Medulla oblongata (tissue), 1 donor: ENCODE data around the gene AGAP1.

Source experiments
- DNase-seq: peaks from one replicate; pipeline ENCODE4 v3.0.0-alpha.2; 2015; ENCODE audit errors: extremely low spot score

Gene AGAP1

GRCh38 chr2:235489897-235490296, 3.9 kb upstream of the AGAP1 start:
- no peak for DNase-seq

GRCh38 chr2:235492850-235493344, 946 bp upstream of the AGAP1 start:
- no peak for DNase-seq

GRCh38 chr2:235493402-235493774, 455 bp upstream of the AGAP1 start:
- DNase-seq: peak; percentile 48

GRCh38 chr2:235494716-235495372, 1.0 kb downstream of the AGAP1 start:
- DNase-seq: peak; percentile 34

- peak; percentile 36 for DNase-seq
These were observed 1.8 kb downstream of the AGAP1 start for GRCh38 chr2:235495373-235496238.

- DNase-seq: peak; percentile 29
These were observed 2.4 kb downstream of the AGAP1 start for GRCh38 chr2:235496239-235496621.

- DNase-seq: peak; percentile 77
These were observed 3.3 kb downstream of the AGAP1 start for GRCh38 chr2:235497096-235497495.

DNA sequence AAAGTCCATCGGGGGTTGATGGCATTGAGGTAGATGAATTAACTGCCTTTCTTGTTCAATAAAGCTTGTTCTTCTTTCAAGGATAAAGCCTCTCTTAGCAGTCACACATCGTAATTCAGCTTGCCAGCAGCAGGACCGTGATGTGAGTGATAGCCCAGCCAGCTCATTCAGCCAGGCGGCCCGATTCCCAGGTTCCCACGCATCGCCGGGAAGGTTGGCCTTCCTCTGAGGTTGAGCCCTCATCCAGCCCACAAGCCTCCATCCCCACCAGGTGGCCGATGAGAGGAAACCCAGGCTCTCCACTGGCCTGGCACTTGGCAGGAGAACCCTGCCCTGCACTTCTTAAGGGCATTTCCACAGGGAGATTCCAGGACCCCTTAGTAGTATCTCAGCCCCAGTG, 4.7 kb downstream of the AGAP1 start:
- DNase-seq: peak; percentile 38

- DNase-seq: no peak
These were observed 5.3 kb downstream of the AGAP1 start for GRCh38 chr2:235498946-235499812.

GRCh38 chr2:235500110-235500760, 6.4 kb downstream of the AGAP1 start:
- DNase-seq: no peak

DNA sequence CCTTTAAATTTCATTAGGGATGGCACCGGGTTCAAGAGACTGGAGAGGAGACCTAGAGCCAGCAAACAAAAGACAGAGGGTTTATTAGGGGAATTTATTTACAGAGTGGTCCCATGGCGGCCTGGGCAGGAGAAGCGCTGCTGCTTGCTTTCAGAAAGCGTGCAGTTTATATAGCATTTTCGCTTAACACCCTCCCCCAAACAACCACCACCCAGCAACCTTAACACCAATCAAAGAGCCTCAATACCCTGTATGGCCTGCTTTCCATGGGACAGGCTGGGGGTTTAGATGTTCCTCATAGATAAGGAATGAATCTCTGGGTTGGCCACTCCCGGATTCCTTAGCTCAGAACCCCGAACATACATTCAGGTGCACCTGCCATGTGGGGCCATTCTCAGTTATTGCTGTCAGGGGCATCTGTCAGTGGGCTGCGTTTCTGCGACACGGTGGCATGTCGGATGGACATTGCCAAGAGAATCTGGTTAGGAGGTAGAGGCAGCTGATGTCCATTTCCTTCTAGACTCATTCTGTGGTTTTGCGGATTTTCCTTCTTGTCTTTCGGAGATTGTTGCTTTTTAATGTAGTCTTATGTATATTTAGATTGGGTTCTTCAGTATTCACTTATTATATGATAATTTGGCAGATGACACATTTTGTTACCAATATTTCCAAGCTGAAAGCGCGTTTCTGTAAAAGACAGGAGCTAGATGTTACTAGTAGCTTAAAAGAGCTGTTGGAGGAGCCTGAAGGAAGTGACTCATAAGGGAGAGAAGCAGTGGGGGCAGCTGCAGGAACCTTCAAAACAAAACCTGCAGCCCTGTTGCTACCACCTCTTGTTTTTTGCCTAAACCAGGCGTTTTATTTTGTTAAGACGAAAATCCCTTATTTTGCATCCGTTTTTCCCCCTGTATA, 7.2 kb downstream of the AGAP1 start:
- no peak for DNase-seq

DNA sequence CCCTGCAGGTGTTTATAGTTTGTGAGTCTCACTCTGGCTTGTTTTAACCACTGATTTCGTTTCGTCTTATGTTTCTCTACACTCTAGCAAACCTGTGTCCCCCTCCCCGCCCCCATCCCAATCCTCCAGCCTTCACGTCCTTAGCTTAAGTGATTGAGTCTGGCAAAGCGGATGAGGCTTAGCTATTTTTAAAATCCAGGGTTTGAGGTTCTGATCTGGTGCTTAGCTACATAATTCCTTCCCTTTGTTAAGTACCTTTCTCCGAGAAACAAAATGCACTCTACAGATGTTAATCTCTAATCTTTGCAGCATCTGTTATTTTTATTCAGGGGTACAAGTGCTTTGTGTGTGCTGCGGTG, 7.8 kb downstream of the AGAP1 start:
- DNase-seq: no peak

DNA sequence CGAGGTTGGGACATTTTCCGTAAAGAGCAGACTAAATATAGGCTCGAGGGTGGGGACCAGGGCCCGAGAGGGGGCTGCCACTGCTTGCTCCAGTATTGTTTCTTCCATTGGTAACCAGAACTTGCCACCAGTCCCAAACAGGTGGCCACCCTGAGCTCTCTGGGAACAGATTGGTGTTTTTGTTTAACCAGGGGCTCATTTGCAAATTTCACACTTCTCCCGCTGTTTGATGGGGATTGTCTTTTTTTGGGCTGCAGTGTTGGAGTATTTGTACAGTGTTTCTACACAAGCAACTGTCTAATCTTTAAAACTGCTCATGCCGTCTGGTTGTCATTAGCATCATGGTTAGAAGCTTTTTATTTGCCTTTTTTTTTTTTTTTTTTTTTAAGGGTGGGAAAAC, 8.5 kb downstream of the AGAP1 start:
- DNase-seq: no peak

DNA sequence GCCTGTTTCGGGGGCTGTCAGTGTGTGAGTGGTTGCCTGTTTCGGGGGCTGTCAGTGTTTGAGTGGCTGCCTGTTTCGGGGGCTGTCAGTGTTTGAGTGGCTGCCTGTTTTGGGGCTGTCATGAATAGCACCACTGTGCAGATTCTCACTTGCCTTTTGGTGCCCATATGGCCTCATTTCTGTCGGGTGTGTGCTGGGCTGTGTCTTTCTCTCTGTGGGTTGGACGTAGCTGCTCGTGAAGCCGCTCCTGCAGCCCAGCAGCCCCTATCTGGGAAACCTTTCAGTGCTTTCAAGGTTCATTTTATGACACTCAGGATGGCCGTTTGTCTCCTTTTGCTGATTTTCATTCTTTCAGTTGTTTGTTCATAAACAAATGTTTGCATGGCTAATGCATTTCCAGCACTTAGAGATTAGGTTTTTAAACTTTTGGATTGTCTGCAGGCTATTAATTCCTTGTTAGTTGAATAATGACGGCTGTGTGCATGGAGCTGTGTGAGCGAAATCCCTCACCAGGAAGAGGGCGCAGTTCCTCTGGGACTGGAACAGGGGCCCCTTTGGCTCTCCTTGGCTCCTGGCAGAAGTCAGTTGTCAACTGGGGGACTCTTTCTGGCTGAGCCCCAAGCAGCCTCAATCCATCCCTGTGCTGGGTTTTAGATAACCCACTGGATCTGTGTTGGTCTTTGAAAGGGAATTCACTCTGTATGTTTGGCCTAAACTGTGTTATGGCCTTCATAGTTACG, 10.8 kb downstream of the AGAP1 start:
- DNase-seq: peak; percentile 80

- peak; percentile 59 for DNase-seq
These were observed 11.4 kb downstream of the AGAP1 start for GRCh38 chr2:235505181-235505741.

DNA sequence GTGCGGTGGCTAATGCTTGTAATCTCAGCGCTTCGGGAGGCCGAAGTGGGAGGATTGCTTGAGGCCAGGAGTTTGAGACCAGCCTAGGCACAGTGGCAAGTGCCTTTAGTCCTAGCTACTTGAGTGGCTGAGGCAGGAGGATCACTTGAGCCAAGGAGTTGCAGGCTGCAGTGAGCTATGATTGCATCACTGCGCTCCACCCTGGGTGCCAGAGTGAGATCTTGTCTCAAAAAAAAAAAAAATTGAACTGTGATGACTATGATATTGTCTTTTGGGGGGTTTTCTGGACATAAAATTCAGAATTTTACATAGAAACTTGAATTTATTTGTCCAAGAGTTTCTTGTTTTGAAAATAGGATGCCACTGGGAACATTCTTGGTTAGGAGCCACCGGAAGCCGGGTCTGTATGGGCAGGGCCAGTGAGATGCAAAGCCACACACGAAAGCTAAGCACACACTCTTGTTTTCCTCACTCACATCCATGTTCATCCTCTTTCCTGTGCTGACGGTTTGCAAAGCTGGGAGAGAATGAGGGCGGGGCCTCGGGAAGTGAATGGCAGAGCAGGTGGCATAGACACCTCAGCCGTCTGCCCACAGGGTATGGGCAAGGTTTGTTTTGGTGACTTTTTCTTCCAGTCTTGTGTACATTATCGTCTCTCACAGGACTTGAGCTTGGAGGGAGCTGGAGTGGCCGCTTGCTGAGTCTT, 12.6 kb downstream of the AGAP1 start:
- no peak for DNase-seq

- DNase-seq: no peak
These were observed 13.3 kb downstream of the AGAP1 start for GRCh38 chr2:235506997-235507615.

- DNase-seq: no peak
These were observed 14.1 kb downstream of the AGAP1 start for GRCh38 chr2:235507928-235508327.
